K562 (cell line): ENCODE data around the gene GRIK1. TPM values are rescaled to one million over a fixed set of nuclear protein-coding genes. Genes with fewer than 3 reads are reported as not detected.

ENCODE experiments used
- ARID1B ChIP-seq: fragments of 450-650 bp; IDR thresholded peaks from 2 replicates; pipeline ENCODE4 v1.6.1; 2016; ENCODE audit warnings: antibody characterized with exemption, mild to moderate bottlenecking, inconsistent platforms
- DPF2 ChIP-seq: fragments of 450-650 bp; IDR thresholded peaks from 2 replicates; pipeline ENCODE4 v1.6.1; 2016
- EP300 ChIP-seq: IDR thresholded peaks from 2 replicates; pipeline ENCODE4 v1.6.1; 2012; ENCODE audit warnings: low read length, improper control_type of control experiment
- ETV6 ChIP-seq, 3 experiments: fragments of 150-350 bp in 1 of 3; sonication (generic) in 1 of 3; formaldehyde crosslinking in 1 of 3; IDR thresholded peaks; 2 replicates each; pipeline versions ENCODE4 v1.6.1 to v1.8.0; 2014 to 2022; ENCODE audit warnings: borderline replicate concordance in 2 of 3, low read depth in 2 of 3, antibody characterized with exemption in 1 of 3, low read length in 1 of 3, mild to moderate bottlenecking in 1 of 3, missing genetic modification reagents in 1 of 3
- GABPB1 ChIP-seq: sonication (generic); formaldehyde crosslinking; IDR thresholded peaks from 2 replicates; pipeline ENCODE4 v1.8.0; 2022; ENCODE audit warnings: mild to moderate bottlenecking, missing genetic modification reagents
- GTF2E2 ChIP-seq: fragments of 200-800 bp; sonication (Bioruptor generic); IDR thresholded peaks from 2 replicates; pipeline ENCODE4 v1.6.1; 2016; ENCODE audit warnings: missing genetic modification characterization, missing compliant biosample characterization
- MYC ChIP-seq, 2 experiments: fragments of 250-450 bp in 1 of 2; sonication (Bioruptor Pico) in 1 of 2; IDR thresholded peaks; 2 replicates each; pipeline versions ENCODE4 v1.5.1 to v1.6.1; 2012 to 2021; ENCODE audit warnings: low read depth in 2 of 2, borderline replicate concordance in 1 of 2, improper control_type of control experiment in 1 of 2, low read length in 1 of 2, mild to moderate bottlenecking in 1 of 2, moderate library complexity in 1 of 2
- NEUROD1 ChIP-seq: fragments of 150-350 bp; IDR thresholded peaks from 2 replicates; pipeline ENCODE4 v1.6.1; 2014; ENCODE audit warnings: borderline replicate concordance, low read length, low read depth; ENCODE audit not compliant: partially characterized antibody
- OTX1 ChIP-seq: fragments of 450-650 bp; formaldehyde crosslinking; IDR thresholded peaks from 2 replicates; pipeline ENCODE4 v1.4.0; 2022; ENCODE audit warnings: mild to moderate bottlenecking
- POLR2H ChIP-seq: IDR thresholded peaks from 2 replicates; pipeline ENCODE4 v1.6.1; 2016; ENCODE audit warnings: missing genetic modification characterization, low read depth, mild to moderate bottlenecking, control low read depth, missing compliant biosample characterization, moderate library complexity
- TAF7 ChIP-seq: fragments of 450-650 bp; IDR thresholded peaks from 2 replicates; pipeline ENCODE4 v1.6.1; 2016; ENCODE audit warnings: missing genetic modification characterization, missing compliant biosample characterization
- TEAD4 ChIP-seq, 2 experiments: sonication (generic) in 1 of 2; formaldehyde crosslinking in 1 of 2; IDR thresholded peaks; 2 replicates each; pipeline versions ENCODE4 v1.6.1 to v1.8.0; 2012 to 2022; ENCODE audit warnings: borderline replicate concordance in 1 of 2, inconsistent platforms in 1 of 2, low read length in 1 of 2, mild to moderate bottlenecking in 1 of 2, missing genetic modification reagents in 1 of 2
- TRIM24 ChIP-seq, 2 experiments: fragments of 450-650 bp; IDR thresholded peaks; 2 replicates each; pipeline ENCODE4 v1.6.1; 2016
- ZBTB26 ChIP-seq: fragments of 450-650 bp; formaldehyde crosslinking; IDR thresholded peaks from 2 replicates; pipeline ENCODE4 v1.4.0; 2022; ENCODE audit warnings: missing genetic modification characterization
- ZFP30 ChIP-seq: fragments of 250-450 bp; sonication (Bioruptor Pico); IDR thresholded peaks from 2 replicates; pipeline ENCODE4 v1.8.0; 2022; ENCODE audit warnings: moderate library complexity, mild to moderate bottlenecking, inconsistent platforms, borderline replicate concordance
- ZNF316 ChIP-seq: fragments of 450-650 bp; IDR thresholded peaks from 2 replicates; pipeline ENCODE4 v1.6.1; 2016
- ZNF551 ChIP-seq: fragments of 250-450 bp; sonication (Bioruptor Pico); IDR thresholded peaks from 2 replicates; pipeline ENCODE4 v1.5.0; 2021; ENCODE audit warnings: mild to moderate bottlenecking, moderate library complexity
- ZNF583 ChIP-seq: fragments of 250-450 bp; sonication (Bioruptor Pico); IDR thresholded peaks from 2 replicates; pipeline ENCODE4 v1.4.0; 2020
- ZNF644 ChIP-seq: fragments of 200-800 bp; sonication (Bioruptor generic); IDR thresholded peaks from 2 replicates; pipeline ENCODE4 v1.6.1; 2016; ENCODE audit warnings: low read depth, missing genetic modification characterization, missing compliant biosample characterization
- ZNF785 ChIP-seq: fragments of 250-450 bp; sonication (Bioruptor Pico); IDR thresholded peaks from 2 replicates; pipeline ENCODE4 v1.4.0; 2020; ENCODE audit warnings: mild to moderate bottlenecking
- polyA plus RNA-seq, 8 experiments: library from polyadenylated mRNA; depleted of rRNA in 4 of 8; stranded (reverse) in 5 of 8; unstranded in 3 of 8; fragments of >200 nt; fragmentation: Nextera tagmentation in 2 of 8; fragmentation: Illumina TruSeq in 1 of 8; extraction: Ambion mirVana in 2 of 8; extraction: Trizol in 1 of 8; gene quantifications; 2 replicates each; pipeline versions ENCODE4 v1.2.1 to v1.2.3, GENCODE V29; 2011 to 2014; ENCODE audit warnings: inconsistent platforms in 1 of 8, missing spikeins in 1 of 8
- total RNA-seq, 7 experiments: library from RNA; depleted of rRNA in 6 of 7; stranded (reverse); fragments of >200 nt in 6 of 7; fragmentation: Illumina TruSeq in 2 of 7; extraction: Trizol in 2 of 7; gene quantifications; 2 replicates each; pipeline versions ENCODE4 v1.2.1 to v1.2.3, GENCODE V29; 2011 to 2021; ENCODE audit warnings: low replicate concordance in 1 of 7
- TF ChIP-seq, protein P1 (sequence below), 2 experiments: fragments of 200-800 bp in 1 of 2; sonication (Bioruptor generic) in 1 of 2; sonication (generic) in 1 of 2; formaldehyde crosslinking in 1 of 2; IDR thresholded peaks in 1 of 2; conservative IDR thresholded peaks in 1 of 2; 2 replicates each; pipeline versions ENCODE4 v1.5.0 to v1.6.1; 2016 to 2020; ENCODE audit warnings: missing compliant biosample characterization in 1 of 2, missing genetic modification characterization in 1 of 2, missing genetic modification reagents in 1 of 2
- TF ChIP-seq, protein P2 (sequence below): fragments of 250-450 bp; sonication (Bioruptor Pico); IDR thresholded peaks from 2 replicates; pipeline ENCODE4 v1.4.0; 2020; ENCODE audit warnings: mild to moderate bottlenecking
- TF ChIP-seq, protein P3 (sequence below): fragments of 250-450 bp; sonication (Bioruptor Pico); IDR thresholded peaks from 2 replicates; pipeline ENCODE4 v1.8.0; 2021; ENCODE audit warnings: moderate library complexity, mild to moderate bottlenecking, inconsistent platforms

Gene GRIK1
- total and polyA plus RNA-seq, 9 of the 15 experiments (the other 6 are each of a cell fraction or from before 2014, with no cell fraction given): 0.17 to 2.8 (median 0.53) TPM

DNA sequence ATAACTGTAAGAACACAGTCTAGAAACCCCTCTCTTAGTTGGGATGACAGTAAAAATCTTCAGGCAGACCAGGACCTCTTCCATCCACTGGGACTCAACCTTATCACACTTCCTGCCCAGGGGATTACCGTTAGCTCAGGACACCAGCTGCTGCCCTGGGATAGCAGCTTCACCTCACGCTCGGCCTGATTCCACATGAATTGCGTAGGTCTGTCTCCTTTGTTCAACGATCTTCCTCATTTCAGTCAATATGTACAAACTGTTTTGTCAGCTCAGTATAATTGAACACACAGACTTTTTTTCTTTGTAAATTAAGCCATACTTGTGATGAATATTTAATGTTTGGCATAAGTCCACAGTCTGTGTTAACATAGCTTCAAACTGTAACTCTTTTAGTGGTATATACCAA is 290.4 kb downstream of the GRIK1 start (continued):
- TF ChIP-seq, protein P1, sequence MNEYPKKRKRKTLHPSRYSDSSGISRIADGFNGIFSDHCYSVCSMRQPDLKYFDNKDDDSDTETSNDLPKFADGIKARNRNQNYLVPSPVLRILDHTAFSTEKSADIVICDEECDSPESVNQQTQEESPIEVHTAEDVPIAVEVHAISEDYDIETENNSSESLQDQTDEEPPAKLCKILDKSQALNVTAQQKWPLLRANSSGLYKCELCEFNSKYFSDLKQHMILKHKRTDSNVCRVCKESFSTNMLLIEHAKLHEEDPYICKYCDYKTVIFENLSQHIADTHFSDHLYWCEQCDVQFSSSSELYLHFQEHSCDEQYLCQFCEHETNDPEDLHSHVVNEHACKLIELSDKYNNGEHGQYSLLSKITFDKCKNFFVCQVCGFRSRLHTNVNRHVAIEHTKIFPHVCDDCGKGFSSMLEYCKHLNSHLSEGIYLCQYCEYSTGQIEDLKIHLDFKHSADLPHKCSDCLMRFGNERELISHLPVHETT (CRISPR knock-in tag; conservative IDR thresholded peaks at IDR 0.05 in 1 of 2, IDR thresholded peaks at IDR 0.05 in 1 of 2): peak in 1 of 2 experiments; percentile 94; a peak in 2 of 4 replicates
- TF ChIP-seq TRIM24 (IDR thresholded peaks at IDR 0.05) (peak; percentile 81 to 88), ARID1B (peak; percentile 96), POLR2H (tag) (peak; percentile 82), ZNF551 (no peak), MYC (IDR thresholded peaks at IDR 0.05; ENCODE audit: low read depth, low read length) (peak; percentile 57), MYC (CRISPR knock-in tag; IDR thresholded peaks at IDR 0.05; ENCODE audit: borderline replicate concordance, low read depth) (no peak), OTX1 (CRISPR knock-in tag) (peak; percentile 85; the same call in 1 of the 2 replicates), ZNF583 (CRISPR knock-in tag) (peak; percentile 92), ZFP30 (CRISPR knock-in tag) (no peak), ETV6 (IDR thresholded peaks at IDR 0.05; ENCODE audit: borderline replicate concordance in 1 of 2, low read depth in 2 of 2, low read length in 1 of 2) (peak in 1 of 2 experiments; percentile 46; a peak in 2 of 4 replicates), ETV6 (CRISPR knock-in tag; IDR thresholded peaks at IDR 0.05; ENCODE audit: borderline replicate concordance) (no peak), ZNF644 (tag) (peak; percentile 92), ZNF316 (peak; percentile 46; the same call in 1 of the 2 replicates), GABPB1 (CRISPR knock-in tag) (0 out of 2 replicates have a peak, but pooled peaks have one; percentile 22), GTF2E2 (tag) (peak; percentile 76), EP300 (peak; percentile 100), DPF2 (peak; percentile 94), ZBTB26 (CRISPR knock-in tag) (0 out of 2 replicates have a peak, but pooled peaks have one; percentile 33), ZNF785 (CRISPR knock-in tag) (no peak), NEUROD1 (peak; percentile 96), TAF7 (tag) (no peak), TEAD4 (IDR thresholded peaks at IDR 0.05; ENCODE audit: low read length) (peak; percentile 93), TEAD4 (CRISPR knock-in tag; IDR thresholded peaks at IDR 0.05; ENCODE audit: borderline replicate concordance) (no peak)
- TF ChIP-seq, protein P2, sequence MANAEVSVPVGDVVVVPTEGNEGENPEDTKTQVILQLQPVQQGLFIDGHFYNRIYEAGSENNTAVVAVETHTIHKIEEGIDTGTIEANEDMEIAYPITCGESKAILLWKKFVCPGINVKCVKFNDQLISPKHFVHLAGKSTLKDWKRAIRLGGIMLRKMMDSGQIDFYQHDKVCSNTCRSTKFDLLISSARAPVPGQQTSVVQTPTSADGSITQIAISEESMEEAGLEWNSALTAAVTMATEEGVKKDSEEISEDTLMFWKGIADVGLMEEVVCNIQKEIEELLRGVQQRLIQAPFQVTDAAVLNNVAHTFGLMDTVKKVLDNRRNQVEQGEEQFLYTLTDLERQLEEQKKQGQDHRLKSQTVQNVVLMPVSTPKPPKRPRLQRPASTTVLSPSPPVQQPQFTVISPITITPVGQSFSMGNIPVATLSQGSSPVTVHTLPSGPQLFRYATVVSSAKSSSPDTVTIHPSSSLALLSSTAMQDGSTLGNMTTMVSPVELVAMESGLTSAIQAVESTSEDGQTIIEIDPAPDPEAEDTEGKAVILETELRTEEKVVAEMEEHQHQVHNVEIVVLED: peak; percentile 41; the same call in 1 of the 2 replicates
- TF ChIP-seq, protein P3, sequence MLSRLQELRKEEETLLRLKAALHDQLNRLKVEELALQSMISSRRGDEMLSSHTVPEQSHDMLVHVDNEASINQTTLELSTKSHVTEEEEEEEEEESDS (CRISPR knock-in tag): no peak
